ENCODE results near the gene PSMB1. TPM values are rescaled to one million over a fixed set of nuclear protein-coding genes. Genes with fewer than 3 reads are reported as not detected.

The PSMB1 gene
- total RNA-seq (100 to 1,000 TPM in 1 of 5 donors, 10 to 100 TPM in 4; 85.6 to 106 (median 94.6) TPM), total RNA-seq (72.8 to 475 (median 111) reads per million in 29 experiments)
- total RNA-seq (2013): 152 TPM

- DNase-seq: peak; percentile 53 to 88 (median 71)
- H3K9me3 ChIP-seq: no peaks in the 10 kb centered on the region
- H3K4me3 Mint-ChIP-seq: no peak within 1 kb of the TSS
- H3K27ac Mint-ChIP-seq: no peak within 1 kb of the TSS
- POLR2A ChIA-PET: interaction anchor here (0.7 to 1.6 kb wide), 6 partner anchors 25 to 800 kb away, joined by 3 to 9 read pairs (median 4); partner anchors contain the start of gene PDCD2 (in 2 of the 2)
- peaks cover 25% of the 10 kb centered on the region in 2 experiments for H3K4me1 ChIP-seq (ENCODE audit: control insufficient read depth in 1 of 2, extremely low read depth in 1 of 2, insufficient read depth in 2 of 2, low read length in 2 of 2)
- no peaks in the 10 kb centered on the region for H3K27me3 ChIP-seq (replicated peaks in 1 of 2; ENCODE audit: control insufficient read depth in 2 of 2, extremely low read depth in 1 of 2, insufficient read depth in 2 of 2, low read length in 1 of 2)
- H3K27ac ChIP-seq (ENCODE audit: low read length): peak within 1 kb of the TSS; percentile 88
- CTCF ChIA-PET: interaction anchor here (0.6 to 2.9 kb wide), 7 partner anchors 12 to 802 kb away, joined by 3 to 22 read pairs (median 3); partner anchors contain the start of gene PDCD2 (in 1 of the 2)
- peaks cover 2 to 27% of the 10 kb centered on the region in 2 donors for H3K36me3 ChIP-seq (ENCODE audit: control insufficient read depth in 2 of 2, extremely low read depth in 1 of 2, insufficient read depth in 1 of 2, low read length in 1 of 2)
- H3K9me3 Mint-ChIP-seq: no peaks in the 10 kb centered on the region
- peak; percentile 32 to 41 (median 37) for ATAC-seq (replicated peaks in 1 of 4)
- H3K4me1 Mint-ChIP-seq: peaks cover 11 to 43% (median 40%) of the 10 kb centered on the region in 3 donors
- peaks cover 25% of the 10 kb centered on the region for H3K36me3 Mint-ChIP-seq
- no peaks in the 10 kb centered on the region for H3K27me3 Mint-ChIP-seq
- 0% methylated on average over 31 of the region's 41 CpGs for WGBS (ENCODE audit: insufficient coverage)
- H3K4me3 ChIP-seq (ENCODE audit: control insufficient read depth in 1 of 2, extremely low read depth in 1 of 2, low read length in 1 of 2): peak within 1 kb of the TSS; percentile 86 to 100
These were observed at the start of gene PSMB1 for GRCh38 chr6:170552765-170553533. PSMB1 (minus strand) TSS chr6:170553307; CDS start chr6:170553242, 65 bp downstream.

DNA sequence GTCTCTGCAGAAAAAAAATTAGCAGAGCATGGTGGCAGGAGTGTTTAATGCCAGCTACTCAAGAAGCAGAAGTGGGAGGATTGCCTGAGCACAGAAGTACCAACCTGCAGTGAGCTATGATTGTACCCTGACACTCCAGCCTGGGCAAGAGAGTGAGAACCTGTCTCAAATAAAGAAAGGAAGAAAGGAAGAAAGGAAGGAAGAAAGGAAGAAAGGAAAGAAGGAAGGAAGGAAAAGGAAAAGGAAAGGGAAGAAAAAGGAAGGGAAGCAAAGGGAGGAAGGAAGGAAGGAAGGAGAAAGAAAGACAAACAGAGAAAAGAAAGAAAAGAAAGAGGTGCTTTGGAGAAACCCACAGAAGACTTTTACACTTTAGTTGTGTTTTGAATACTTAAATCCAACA is 44.2 kb upstream of the PSMB1 start:
- Histone ChIP-seq H3K27me3 (replicated peaks in 1 of 2; ENCODE audit: control insufficient read depth in 2 of 2, extremely low read depth in 1 of 2, insufficient read depth in 2 of 2, low read length in 1 of 2) (no peaks in the 10 kb centered on the region), H3K9me3 (no peaks in the 10 kb centered on the region), H3K27ac (ENCODE audit: low read length) (no peak overlapping the region), H3K36me3 (ENCODE audit: control insufficient read depth in 2 of 2, extremely low read depth in 1 of 2, insufficient read depth in 1 of 2, low read length in 1 of 2) (no peaks in the 10 kb centered on the region), H3K4me3 (ENCODE audit: control insufficient read depth in 1 of 2, extremely low read depth in 1 of 2, low read length in 1 of 2) (no peak overlapping the region), H3K4me1 (ENCODE audit: control insufficient read depth in 1 of 2, extremely low read depth in 1 of 2, insufficient read depth in 2 of 2, low read length in 2 of 2) (no peaks in the 10 kb centered on the region)
- Mint-ChIP-seq H3K4me3 (no peak overlapping the region), H3K36me3 (peaks cover 13% of the 10 kb centered on the region), H3K27me3 (peaks cover 13 to 30% of the 10 kb centered on the region in 2 donors), H3K9me3 (peaks cover 0 to 17% (median 15%) of the 10 kb centered on the region in 3 donors), H3K27ac (no peak overlapping the region), H3K4me1 (no peaks in the 10 kb centered on the region)
- ChIA-PET CTCF (no interaction called here), POLR2A (no interaction called here)
- DNase-seq (no peak), ATAC-seq (replicated peaks in 1 of 4) (no peak)

GRCh38 chr6:170596426-170596825 is 43.3 kb upstream of the PSMB1 start:
- ChIA-PET POLR2A (no interaction called here), CTCF (no interaction called here)
- H3K27ac ChIP-seq (ENCODE audit: low read length): no peak overlapping the region
- no peaks in the 10 kb centered on the region for H3K36me3 ChIP-seq (ENCODE audit: control insufficient read depth in 2 of 2, extremely low read depth in 1 of 2, insufficient read depth in 1 of 2, low read length in 1 of 2)
- peaks cover 4 to 25% (median 24%) of the 10 kb centered on the region in 3 donors for H3K9me3 Mint-ChIP-seq
- H3K27me3 Mint-ChIP-seq: peaks cover 13 to 32% of the 10 kb centered on the region in 2 donors
- no peaks in the 10 kb centered on the region for H3K4me1 ChIP-seq (ENCODE audit: control insufficient read depth in 1 of 2, extremely low read depth in 1 of 2, insufficient read depth in 2 of 2, low read length in 2 of 2)
- H3K27me3 ChIP-seq (replicated peaks in 1 of 2; ENCODE audit: control insufficient read depth in 2 of 2, extremely low read depth in 1 of 2, insufficient read depth in 2 of 2, low read length in 1 of 2): no peaks in the 10 kb centered on the region
- H3K4me3 ChIP-seq (ENCODE audit: control insufficient read depth in 1 of 2, extremely low read depth in 1 of 2, low read length in 1 of 2): no peak overlapping the region
- H3K9me3 ChIP-seq: no peaks in the 10 kb centered on the region
- DNase-seq: no peak
- no peaks in the 10 kb centered on the region for H3K4me1 Mint-ChIP-seq
- peaks cover 16% of the 10 kb centered on the region for H3K36me3 Mint-ChIP-seq
- ATAC-seq (replicated peaks in 1 of 4): no peak
- H3K4me3 Mint-ChIP-seq: no peak overlapping the region
- H3K27ac Mint-ChIP-seq: no peak overlapping the region

- H3K9me3 Mint-ChIP-seq: peaks cover 8 to 35% (median 34%) of the 10 kb centered on the region in 3 donors
- peaks cover 2% of the 10 kb centered on the region for H3K9me3 ChIP-seq
- ATAC-seq (replicated peaks in 1 of 4): no peak
These were observed 37.6 kb upstream of the PSMB1 start for GRCh38 chr6:170590725-170591124.

GRCh38 chr6:170584954-170585498 is 31.9 kb upstream of the PSMB1 start:
- peaks cover 9 to 14% of the 10 kb centered on the region in 2 experiments for H3K4me1 ChIP-seq (ENCODE audit: control insufficient read depth in 1 of 2, extremely low read depth in 1 of 2, insufficient read depth in 2 of 2, low read length in 2 of 2)
- ChIA-PET POLR2A (interaction anchor here (1.1 to 1.7 kb wide), 2 partner anchors 12 to 33 kb away, joined by 4 to 5 read pairs; no protein-coding TSS in a partner anchor), CTCF (interaction anchor here in 1 of 2 donors (1.5 to 1.9 kb wide), 3 partner anchors 10 to 32 kb away, joined by 4 to 22 read pairs (median 6); partner anchors contain the start of genes PSMB1 and TBP)
- peak overlapping the region; percentile 65 to 91 for H3K4me3 ChIP-seq (ENCODE audit: control insufficient read depth in 1 of 2, extremely low read depth in 1 of 2, low read length in 1 of 2)
- 0% methylated on average over 3 of the region's 6 CpGs for WGBS (ENCODE audit: insufficient coverage)
- H3K36me3 ChIP-seq (ENCODE audit: control insufficient read depth in 2 of 2, extremely low read depth in 1 of 2, insufficient read depth in 1 of 2, low read length in 1 of 2): peaks cover 0 to 23% of the 10 kb centered on the region in 2 donors
- Mint-ChIP-seq H3K4me1 (peaks cover 37 to 41% (median 37%) of the 10 kb centered on the region in 3 donors), H3K36me3 (peaks cover 30% of the 10 kb centered on the region), H3K9me3 (peaks cover 0 to 2% (median 0%) of the 10 kb centered on the region in 3 donors), H3K4me3 (peak overlapping the region; percentile 97), H3K27me3 (peaks cover 4 to 5% of the 10 kb centered on the region in 2 donors), H3K27ac (peak overlapping the region; percentile 97 to 98)
- no peaks in the 10 kb centered on the region for H3K9me3 ChIP-seq
- H3K27ac ChIP-seq (ENCODE audit: low read length): peak overlapping the region; percentile 82
- ATAC-seq (replicated peaks in 1 of 4) (no peak), DNase-seq (no peak)
- peaks cover 2% of the 10 kb centered on the region in 2 experiments for H3K27me3 ChIP-seq (replicated peaks in 1 of 2; ENCODE audit: control insufficient read depth in 2 of 2, extremely low read depth in 1 of 2, insufficient read depth in 2 of 2, low read length in 1 of 2)

More at GRCh38 chr6:170590725-170591124, 37.6 kb upstream of the PSMB1 start:
- Histone ChIP-seq H3K36me3 (ENCODE audit: control insufficient read depth in 2 of 2, extremely low read depth in 1 of 2, insufficient read depth in 1 of 2, low read length in 1 of 2) (no peaks in the 10 kb centered on the region), H3K4me1 (ENCODE audit: control insufficient read depth in 1 of 2, extremely low read depth in 1 of 2, insufficient read depth in 2 of 2, low read length in 2 of 2) (peaks cover 0 to under 1% of the 10 kb centered on the region in 2 experiments), H3K4me3 (ENCODE audit: control insufficient read depth in 1 of 2, extremely low read depth in 1 of 2, low read length in 1 of 2) (no peak overlapping the region), H3K27me3 (replicated peaks in 1 of 2; ENCODE audit: control insufficient read depth in 2 of 2, extremely low read depth in 1 of 2, insufficient read depth in 2 of 2, low read length in 1 of 2) (peaks cover 2% of the 10 kb centered on the region in 2 experiments), H3K27ac (ENCODE audit: low read length) (no peak overlapping the region)
- DNase-seq: no peak
- WGBS (ENCODE audit: insufficient coverage): 80% methylated on average over 1 of the region's 1 CpG
- H3K36me3 Mint-ChIP-seq: peaks cover 27% of the 10 kb centered on the region
- H3K27ac Mint-ChIP-seq: no peak overlapping the region
- CTCF ChIA-PET: no interaction called here
- peaks cover 0 to 2% (median under 1%) of the 10 kb centered on the region in 3 donors for H3K4me1 Mint-ChIP-seq
- H3K4me3 Mint-ChIP-seq: no peak overlapping the region
- POLR2A ChIA-PET: no interaction called here
- H3K27me3 Mint-ChIP-seq: peaks cover 22 to 26% of the 10 kb centered on the region in 2 donors
